GM08714 (cell line): ENCODE measurements around the gene STYXL2.

Source experiments
- H3K4me3 ChIP-seq: fragments of 200-500 bp; sonication (Bioruptor generic); 2 replicates; pipeline ENCODE4 v1.5.1; 2014; ENCODE audit warnings: mild to moderate bottlenecking, low read length, inconsistent platforms
- ZNF274 ChIP-seq: IDR thresholded peaks from 2 replicates; pipeline ENCODE4 v1.6.1; 2012; ENCODE audit warnings: mild to moderate bottlenecking, low read depth, low read length

Gene STYXL2

DNA sequence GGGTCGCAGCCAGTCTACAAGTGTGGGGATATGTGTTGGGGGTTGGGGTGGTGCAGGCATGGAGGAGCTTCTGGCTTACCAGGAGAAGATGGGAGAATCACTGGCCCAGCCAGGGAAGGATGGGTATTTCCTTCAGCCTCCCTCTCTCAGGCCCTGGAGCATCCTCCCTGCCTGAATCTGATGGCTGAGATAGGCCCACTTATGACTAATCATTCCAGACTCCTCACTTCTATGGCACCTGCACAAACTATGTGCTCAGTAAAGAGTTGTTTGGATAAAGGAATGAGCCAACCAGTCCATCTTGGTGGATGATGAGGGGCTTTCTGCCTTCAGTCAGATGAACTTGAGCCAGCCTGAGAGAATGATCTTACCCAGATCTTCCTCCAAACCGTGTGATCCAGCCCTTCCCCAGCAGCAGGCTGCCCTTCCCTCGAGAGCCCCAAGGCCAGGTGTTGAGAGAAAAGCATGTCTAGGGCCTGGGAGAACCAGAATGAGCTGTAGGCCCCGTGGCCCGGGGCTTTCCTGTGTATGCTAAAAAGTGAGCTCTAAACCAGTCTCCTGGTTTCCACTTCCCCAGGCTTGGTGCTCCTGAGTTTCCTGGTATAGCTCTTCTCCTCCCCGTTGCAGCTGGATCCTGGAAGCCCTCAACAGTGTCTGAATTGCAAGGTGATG, 5.0 kb upstream of the STYXL2 start:
- H3K4me3 ChIP-seq: no peak overlapping the region
- TF ChIP-seq ZNF274: no peak

DNA sequence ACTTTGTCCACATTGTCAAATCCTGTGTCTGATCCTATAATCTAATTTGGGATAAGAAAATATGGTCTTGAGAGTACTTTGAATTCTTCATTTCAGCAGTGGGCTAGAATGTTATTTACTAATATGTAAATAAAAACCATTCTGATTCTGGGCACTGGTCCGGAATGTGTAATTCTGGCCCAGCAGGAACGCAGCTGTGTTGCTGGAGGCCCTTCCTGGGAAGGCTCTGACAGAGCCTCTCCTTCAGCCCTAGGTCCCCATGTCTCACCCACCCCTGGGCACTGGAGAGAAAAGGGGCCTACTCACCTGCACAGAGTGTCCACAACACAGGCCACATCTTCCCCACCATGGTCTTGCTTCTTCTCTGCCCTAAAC, 3.9 kb upstream of the STYXL2 start:
- H3K4me3 ChIP-seq: no peak overlapping the region
- no peak for TF ChIP-seq ZNF274

- no peak within 1 kb of the TSS for H3K4me3 ChIP-seq
- no peak for TF ChIP-seq ZNF274
These were observed 3.4 kb upstream of the STYXL2 start, which contains the start of gene GPA33 for GRCh38 chr1:167090314-167090942. Gene GPA33 (minus strand): TSS chr1:167090377. CDS start chr1:167090287, 90 bp downstream.

DNA sequence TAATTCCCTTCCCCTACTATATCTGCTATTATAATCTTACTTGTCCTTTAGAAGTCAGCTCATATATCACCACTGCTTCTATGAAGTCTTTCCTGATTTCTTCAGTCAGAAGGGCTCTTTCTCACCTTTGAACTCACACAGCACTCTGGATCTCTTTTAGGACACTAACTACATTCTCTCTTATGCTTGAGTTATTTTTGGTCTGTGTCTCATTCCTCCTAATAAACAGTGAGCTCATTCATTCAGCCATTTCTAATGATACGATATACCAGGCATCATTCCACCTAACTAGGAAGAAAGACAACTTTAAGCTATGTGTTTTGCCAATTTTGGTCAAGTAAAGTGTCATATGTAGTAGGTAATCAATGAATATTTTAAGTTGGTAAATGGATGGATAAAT, 1.2 kb upstream of the STYXL2 start:
- no peak overlapping the region for H3K4me3 ChIP-seq
- TF ChIP-seq ZNF274: no peak

GRCh38 chr1:167094690-167095089, 815 bp downstream of the STYXL2 start:
- no peak overlapping the region for H3K4me3 ChIP-seq
- no peak for TF ChIP-seq ZNF274

GRCh38 chr1:167095368-167095767, 1.5 kb downstream of the STYXL2 start:
- no peak for TF ChIP-seq ZNF274
- H3K4me3 ChIP-seq: no peak overlapping the region

DNA sequence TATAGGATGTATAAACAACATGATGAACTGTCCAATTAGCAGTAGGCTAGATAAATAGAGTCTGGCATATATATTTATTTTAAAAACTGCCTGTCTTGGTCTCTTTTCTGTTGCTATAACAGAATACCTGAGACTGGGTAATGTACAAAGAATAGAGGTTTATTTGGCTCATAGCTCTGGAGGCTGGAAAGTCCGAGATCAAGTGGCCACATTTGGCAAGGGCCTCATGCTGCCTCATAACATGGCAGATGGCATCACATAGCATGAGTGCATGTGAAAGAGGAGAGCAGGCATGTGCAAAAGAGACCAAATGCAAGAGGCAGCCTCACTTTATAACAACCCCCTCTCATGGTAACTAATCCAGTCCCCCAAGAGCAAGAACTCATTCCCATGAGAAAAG, 6.0 kb downstream of the STYXL2 start:
- H3K4me3 ChIP-seq: no peak overlapping the region
- no peak for TF ChIP-seq ZNF274

GRCh38 chr1:167100730-167101129, 6.9 kb downstream of the STYXL2 start:
- no peak overlapping the region for H3K4me3 ChIP-seq
- no peak for TF ChIP-seq ZNF274

- H3K4me3 ChIP-seq: no peak overlapping the region
- no peak for TF ChIP-seq ZNF274
These were observed 7.9 kb downstream of the STYXL2 start for GRCh38 chr1:167101754-167102153.

DNA sequence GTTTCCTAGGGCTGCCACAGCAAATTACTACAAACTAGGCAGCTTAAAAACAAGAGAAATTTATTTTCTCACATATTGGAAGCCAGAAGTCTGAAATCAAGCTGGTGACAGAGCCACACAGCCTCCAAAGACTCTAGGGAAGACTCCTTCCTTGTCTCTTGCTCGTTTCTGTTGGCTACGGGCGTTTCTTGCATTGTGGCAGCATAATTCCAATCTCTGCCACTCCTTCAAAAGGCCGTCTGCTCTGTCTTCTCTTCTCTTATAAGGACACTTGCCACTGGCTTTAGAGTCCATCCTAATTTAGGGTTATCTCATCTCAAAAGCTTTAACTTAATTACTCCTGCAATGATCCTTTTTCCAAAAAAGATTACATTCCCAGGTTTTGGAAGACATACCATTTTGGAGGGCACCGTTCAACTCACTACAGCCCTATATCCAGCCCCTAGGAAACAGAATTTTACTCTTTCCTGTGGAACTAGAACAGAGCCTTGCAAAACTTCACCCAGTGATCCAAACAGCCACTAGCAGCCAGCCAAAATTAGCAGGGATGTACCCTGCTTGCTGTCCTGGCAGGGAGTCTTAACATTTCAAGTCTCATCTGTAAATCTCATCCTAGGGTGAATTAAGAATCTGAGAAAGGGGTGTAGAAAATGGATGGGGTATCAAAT, 9.2 kb downstream of the STYXL2 start:
- no peak for TF ChIP-seq ZNF274
- H3K4me3 ChIP-seq: no peak overlapping the region

GRCh38 chr1:167104256-167104633, 10.4 kb downstream of the STYXL2 start:
- no peak for TF ChIP-seq ZNF274
- no peak overlapping the region for H3K4me3 ChIP-seq

DNA sequence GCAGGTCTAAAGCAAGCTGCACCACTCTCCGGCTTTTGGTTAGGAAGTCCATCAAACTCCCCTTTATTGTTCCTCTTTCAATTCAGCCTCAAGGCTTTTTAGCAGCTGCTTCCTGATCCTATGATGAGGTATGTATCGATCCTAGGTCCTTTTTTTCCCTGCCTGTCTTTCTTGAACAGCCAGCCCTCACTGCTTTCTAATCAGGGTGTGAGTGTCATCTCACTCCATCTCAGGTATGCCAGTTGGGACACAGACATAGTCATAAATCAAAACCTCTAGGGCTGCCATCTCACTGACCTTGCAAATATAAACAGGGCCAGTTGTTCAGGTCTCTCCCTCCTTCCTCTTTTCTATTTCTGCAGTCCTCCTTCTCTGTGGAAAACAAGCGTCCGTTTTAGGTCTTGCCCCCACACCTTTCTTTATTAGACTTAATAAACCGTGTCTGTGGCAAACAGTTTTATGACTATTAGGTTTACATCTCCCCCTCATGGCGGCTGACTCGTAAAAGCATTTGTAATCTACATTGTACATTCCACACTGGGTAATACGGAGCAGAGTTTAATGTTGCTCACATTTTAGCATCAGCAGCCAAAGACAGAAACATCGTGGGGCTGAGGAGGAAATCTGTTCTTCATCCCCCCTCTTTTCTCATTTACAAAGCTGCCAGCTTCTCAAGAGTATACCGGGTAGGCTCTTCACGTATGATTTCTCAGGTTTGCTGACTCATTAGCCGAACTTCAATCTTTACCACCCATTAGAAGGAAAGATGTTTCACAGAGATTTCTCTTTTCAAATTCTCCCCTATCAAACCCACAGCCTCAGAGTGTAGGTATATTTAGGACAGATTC, 11.6 kb downstream of the STYXL2 start:
- TF ChIP-seq ZNF274: no peak
- H3K4me3 ChIP-seq: peak overlapping the region; percentile 40; the same call in 1 of the 2 replicates

DNA sequence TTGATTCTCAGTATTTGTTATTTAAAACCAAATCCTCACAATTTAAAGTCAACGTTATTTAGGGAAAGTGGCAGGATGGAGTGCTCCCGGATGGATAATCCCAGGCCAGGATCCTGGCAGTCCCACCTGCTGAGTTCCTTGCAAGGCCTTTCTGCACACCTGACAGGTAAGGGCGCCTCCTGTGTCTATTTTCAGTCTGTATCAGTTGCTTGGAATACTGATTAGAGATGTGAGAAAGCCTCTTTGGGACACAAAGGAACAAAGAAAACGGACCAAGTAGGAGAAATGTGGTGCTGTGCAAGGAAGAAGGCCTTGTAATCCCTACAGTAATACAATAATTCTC, 12.2 kb downstream of the STYXL2 start:
- H3K4me3 ChIP-seq: no peak overlapping the region
- no peak for TF ChIP-seq ZNF274

- TF ChIP-seq ZNF274: no peak
- H3K4me3 ChIP-seq: no peak overlapping the region
These were observed 13.6 kb downstream of the STYXL2 start for GRCh38 chr1:167107456-167107855.
